Stimulated activated CD4-positive, alpha-beta T cell treated with anti-CD3 and anti-CD28 coated beads, TNF-alpha, amount 100 ng/mL, for 4 hours (primary cell): ENCODE measurements around the gene CHRDL1.
"Not testable (repeated sequence)": the region's sequence is repeated elsewhere in the genome, so short reads cannot be mapped to it uniquely, and the experiment has no call there.

ENCODE experiments used
- DNase-seq, 3 experiments: peaks; one replicate each; pipeline ENCODE4 v3.0.0-alpha.2; 2020; ENCODE audit warnings: low read depth in 3 of 3

CHRDL1 gene

GRCh38 chrX:110665223-110666002 lies 130.2 kb downstream of the CHRDL1 start:
- DNase-seq = no peak

DNA sequence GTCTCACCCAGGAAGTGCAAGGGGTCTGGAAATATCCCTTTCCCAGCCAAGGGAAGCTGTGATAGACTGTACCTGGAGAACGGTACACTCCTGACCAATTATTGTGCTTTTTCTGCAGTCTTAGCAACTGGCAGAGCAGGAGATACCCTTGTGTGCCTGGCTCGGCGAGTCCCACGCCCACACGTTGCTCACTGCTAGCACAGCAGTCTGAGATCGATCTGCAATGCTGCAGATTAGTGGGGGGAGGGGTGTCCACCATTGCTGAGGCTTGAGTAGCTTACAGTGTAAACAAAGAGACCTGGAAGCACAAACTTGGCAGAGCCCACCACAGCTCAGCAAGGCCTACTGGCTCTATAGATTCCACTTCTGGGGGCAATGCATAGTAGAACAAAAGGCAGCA lies 138.5 kb downstream of the CHRDL1 start:
- no peak for DNase-seq

DNA sequence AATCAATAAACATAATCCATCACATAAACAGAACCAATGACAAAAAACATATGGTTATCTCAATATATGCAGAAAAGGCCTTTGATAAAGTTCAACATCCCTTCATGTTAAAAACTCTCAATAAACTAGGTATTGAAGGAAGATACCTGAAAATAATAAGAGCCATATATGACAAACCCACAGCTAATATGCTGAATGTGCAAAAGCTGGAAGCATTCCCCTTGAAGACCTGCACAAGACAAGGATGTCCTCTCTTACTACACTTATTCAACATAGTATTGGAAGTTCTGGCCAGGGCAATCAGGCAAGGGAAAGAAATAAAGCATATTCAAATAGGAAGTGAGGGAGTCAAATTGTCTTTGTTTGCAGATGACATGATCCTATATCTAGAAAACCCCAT lies 141.3 kb downstream of the CHRDL1 start:
- not testable (repeated sequence) for DNase-seq

DNA sequence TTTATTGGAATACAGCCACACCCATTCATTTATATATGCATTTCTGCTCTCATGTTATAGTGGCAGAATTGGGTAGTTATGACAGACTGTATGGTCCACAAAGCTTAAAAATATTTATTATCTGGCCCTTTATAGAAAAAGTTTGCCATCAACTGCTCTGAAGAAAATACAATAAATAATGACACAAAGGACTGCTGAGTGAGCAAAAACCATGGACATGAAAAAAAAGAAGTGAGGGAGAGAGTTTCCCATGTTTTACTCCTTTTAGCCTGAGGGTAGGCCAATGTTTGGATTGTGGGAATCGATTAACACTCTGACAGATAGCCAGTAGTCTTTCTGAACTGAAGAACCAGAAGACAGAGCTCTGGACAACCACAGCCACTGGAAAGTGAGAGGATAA lies 149.2 kb downstream of the CHRDL1 start:
- DNase-seq = no peak
